Measurements from ENCODE around the gene RSBN1L.

GRCh38 chr7:77831481-77831880, 135.2 kb downstream of the RSBN1L start:
- TF ChIP-seq JUN (IDR thresholded peaks at IDR 0.05; ENCODE audit: low read depth, low read length) (no peak), POLR2A (IDR thresholded peaks at IDR 0.05; ENCODE audit: control extremely low read depth in 1 of 2, low read depth in 2 of 2, low read length in 2 of 2) (no peak), E2F6 (IDR thresholded peaks at IDR 0.05) (no peak), CTCF (IDR thresholded peaks at IDR 0.05; ENCODE audit: control extremely low read depth in 1 of 3, insufficient read depth in 1 of 3, low read depth in 1 of 3, low read length in 3 of 3) (no peak), CHD2 (IDR thresholded peaks at IDR 0.05; ENCODE audit: low read length) (no peak), RFX5 (IDR thresholded peaks at IDR 0.05; ENCODE audit: borderline replicate concordance, low read depth, low read length) (no peak), RAD21 (IDR thresholded peaks at IDR 0.05 in 1 of 2, conservative IDR thresholded peaks at IDR 0.05 in 1 of 2; ENCODE audit: low read depth in 2 of 2, low read length in 2 of 2) (no peak), SIN3A (conservative IDR thresholded peaks at IDR 0.05 in 1 of 2, IDR thresholded peaks at IDR 0.05 in 1 of 2; ENCODE audit: low read depth in 1 of 2, low read length in 2 of 2) (no peak), MAFK (IDR thresholded peaks at IDR 0.05; ENCODE audit: low read depth, low read length) (no peak)

Measured in H1 (cell line).